PFSK-1 (cell line): Measurements from ENCODE around the gene SFXN2.

Experiments used
- FOXP2 ChIP-seq: optimal IDR thresholded peaks from 2 replicates; pipeline ENCODE3; 2011; ENCODE audit warnings: borderline replicate concordance, control low read depth, inconsistent platforms; ENCODE audit not compliant: insufficient read depth; ENCODE audit errors: extremely low read length, extremely low read depth
- POLR2AphosphoS5 ChIP-seq: IDR thresholded peaks from 2 replicates; pipeline ENCODE4 v1.6.1; 2012; ENCODE audit warnings: low read depth, mild to moderate bottlenecking, control low read depth, low read length, moderate library complexity
- REST ChIP-seq, 2 experiments: IDR thresholded peaks; 2 replicates each; pipeline versions ENCODE4 v1.6.1 to v1.8.0; 2011 to 2012; ENCODE audit warnings: low read depth in 2 of 2, low read length in 2 of 2, control low read depth in 1 of 2, inconsistent platforms in 1 of 2, mild to moderate bottlenecking in 1 of 2, moderate library complexity in 1 of 2; ENCODE audit not compliant: insufficient read depth in 1 of 2
- TAF1 ChIP-seq: IDR thresholded peaks from 2 replicates; pipeline ENCODE4 v1.6.1; 2012; ENCODE audit warnings: low read length, control low read depth, borderline replicate concordance; ENCODE audit not compliant: insufficient read depth

DNA sequence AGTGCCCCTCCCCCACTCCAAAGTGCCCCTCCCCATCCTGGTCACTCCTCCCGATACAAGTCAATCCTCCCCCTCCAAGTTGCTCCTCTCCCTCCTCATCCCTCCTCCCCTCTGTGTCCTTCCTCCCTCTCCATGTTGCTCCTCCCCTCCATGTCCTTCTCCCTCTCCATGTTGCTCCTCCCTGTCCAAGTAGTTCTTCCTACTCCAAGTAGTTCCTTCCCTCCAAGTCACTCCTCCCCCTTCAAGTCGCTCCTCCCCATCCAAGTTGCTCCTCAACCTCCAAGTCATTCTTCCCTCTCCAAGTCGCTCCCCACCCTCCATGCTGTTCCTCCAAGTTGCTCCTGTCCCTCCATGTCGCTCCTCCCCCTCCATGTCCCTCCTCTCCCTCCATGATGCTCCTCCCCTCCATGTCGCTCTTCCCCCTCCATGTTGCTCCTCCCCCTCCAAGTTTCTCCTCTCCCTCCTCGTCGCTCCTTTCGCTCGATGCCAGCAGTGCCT, 20.7 kb downstream of the SFXN2 start:
- TF ChIP-seq FOXP2 (no peak), REST (IDR thresholded peaks at IDR 0.05; ENCODE audit: insufficient read depth in 1 of 2, low read depth in 2 of 2, low read length in 2 of 2) (no peak), POLR2AphosphoS5 (no peak), TAF1 (no peak)
